Measurements from ENCODE around the gene DENND1A.

DENND1A gene

DNA sequence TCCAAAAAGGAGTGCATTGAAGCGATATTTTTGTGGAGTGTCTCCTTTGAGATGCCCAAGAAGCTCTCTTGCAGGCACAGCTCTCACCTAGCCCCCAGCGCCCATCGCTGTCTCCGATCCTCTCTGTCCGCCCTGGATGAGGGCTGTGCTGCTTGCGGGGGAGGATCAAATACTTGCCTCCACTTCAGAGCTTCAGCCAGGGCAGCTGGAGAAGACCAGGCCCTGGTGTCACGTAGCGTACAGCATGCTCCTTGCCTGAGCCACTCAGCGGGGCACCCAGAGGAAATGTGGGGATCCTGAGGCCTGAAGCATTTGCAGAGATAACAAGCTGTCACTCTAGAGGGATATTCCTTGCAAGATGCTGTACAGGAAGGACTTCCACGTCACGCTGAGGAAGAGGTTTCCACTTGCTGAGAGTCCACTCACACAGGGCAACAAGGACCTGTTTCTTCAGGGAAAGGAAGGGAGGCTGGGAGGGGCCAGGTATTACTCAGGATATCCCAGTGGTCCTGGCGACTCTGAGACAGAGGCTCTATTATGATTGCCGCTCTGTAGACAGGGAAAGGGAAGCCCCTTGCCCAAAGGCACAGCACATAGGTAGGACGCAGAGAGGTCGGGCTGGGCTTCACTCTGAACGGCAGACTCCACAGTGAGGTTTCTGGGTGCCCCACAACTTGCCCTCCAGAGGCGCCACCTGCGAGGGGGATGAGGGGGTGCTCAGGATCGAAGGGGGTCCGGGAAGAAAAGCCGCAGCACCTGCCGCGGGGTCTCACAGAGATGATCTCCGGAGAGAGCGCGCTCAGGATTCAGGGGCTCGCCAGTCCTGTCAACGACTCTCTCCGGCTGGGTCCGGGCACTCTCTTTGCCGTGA is 510.0 kb downstream of the DENND1A start:
- DNase-seq: no peak

DNA sequence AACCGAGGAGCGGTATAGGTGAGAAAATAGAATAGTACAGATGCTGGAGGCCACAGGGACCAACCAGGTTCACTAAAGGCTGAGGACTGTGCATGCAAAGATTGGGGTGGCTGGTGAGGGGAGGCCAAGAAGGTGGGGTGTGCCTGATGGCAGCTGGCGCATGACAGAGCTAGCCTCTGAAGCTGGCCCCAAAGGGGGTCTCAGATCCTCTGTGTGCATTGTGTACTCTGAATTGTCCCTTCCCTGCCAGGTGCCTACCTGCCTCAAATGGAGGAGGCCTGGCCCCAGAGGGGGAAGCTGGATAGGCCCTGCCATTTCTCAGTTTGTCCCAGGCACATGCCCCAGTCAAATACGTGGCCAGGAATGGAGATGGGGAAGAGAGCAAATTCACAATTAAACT is 510.8 kb downstream of the DENND1A start:
- DNase-seq: no peak

DNA sequence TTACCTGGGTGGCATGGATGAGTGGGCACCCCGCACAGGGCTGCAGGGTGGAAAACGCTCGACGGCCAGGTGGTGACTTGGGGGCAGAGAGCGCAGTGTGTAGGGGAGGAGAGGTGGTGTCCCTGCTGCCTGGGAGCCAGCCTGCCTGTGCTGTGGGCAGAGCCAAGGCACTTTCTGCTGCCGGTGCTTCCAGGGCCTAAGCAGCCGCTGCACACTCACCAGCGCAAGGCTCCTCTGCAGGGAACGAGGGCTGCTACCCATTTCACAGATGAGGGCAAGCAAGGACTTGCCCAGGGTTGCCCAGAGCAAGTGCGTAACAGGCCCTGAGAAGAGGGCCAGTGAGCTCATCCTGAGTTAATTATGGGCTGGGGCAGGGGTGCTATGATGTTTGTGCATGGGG is 511.4 kb downstream of the DENND1A start:
- no peak for DNase-seq

DNA sequence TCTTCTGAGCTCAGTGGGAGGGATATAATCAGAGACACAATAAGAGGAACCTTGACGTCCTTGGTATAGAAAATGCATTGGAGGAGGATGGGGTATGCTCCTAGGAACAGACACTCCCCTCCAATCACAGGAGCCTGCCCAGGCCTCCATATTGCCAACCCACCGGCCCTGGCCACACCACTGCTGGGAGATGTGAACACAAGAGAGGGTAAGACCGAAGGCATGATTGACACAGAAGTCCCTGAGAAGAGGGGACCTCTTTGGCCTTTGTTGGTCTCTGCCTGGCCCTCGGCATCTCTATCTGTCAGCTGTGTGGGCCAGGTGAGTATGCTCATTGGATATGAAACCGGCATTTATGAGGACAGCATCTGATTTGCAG is 511.9 kb downstream of the DENND1A start:
- DNase-seq: no peak

DNA sequence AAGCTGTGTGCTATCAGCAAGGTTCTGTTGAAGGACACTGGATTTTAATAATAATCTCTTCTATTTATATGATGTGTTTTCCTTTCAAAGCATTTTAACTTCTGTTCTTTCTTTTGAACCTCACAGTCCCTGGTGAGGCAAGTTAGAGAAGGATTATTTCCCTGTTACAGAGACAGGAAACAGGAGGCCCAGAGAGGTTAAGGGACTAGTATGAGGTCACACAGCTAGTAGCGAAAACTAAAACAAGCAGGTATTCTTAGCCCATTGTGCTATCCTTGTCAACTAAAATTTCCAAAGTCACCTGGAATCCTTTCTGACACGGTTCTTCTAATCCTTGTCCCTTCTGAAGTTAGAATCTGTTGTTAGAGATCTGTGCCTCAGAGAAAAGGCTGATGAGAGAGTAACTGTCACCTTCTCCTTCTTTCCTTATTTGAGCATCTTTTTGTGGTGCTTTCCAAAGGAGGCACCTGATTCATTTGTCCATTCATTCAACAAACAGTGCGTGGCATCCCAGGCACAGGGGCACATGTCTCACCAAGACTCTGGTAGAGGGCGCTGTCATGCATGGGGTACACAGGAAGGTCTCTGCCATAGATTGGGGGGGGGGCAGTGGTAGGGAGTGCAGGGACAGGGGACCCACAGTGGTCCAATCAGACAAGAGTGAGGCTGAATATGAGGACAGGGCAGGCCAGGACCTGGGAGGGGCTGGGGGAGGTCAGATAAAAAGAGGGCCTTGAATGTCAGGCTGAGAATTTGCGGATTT is 512.5 kb downstream of the DENND1A start:
- DNase-seq: no peak

DNA sequence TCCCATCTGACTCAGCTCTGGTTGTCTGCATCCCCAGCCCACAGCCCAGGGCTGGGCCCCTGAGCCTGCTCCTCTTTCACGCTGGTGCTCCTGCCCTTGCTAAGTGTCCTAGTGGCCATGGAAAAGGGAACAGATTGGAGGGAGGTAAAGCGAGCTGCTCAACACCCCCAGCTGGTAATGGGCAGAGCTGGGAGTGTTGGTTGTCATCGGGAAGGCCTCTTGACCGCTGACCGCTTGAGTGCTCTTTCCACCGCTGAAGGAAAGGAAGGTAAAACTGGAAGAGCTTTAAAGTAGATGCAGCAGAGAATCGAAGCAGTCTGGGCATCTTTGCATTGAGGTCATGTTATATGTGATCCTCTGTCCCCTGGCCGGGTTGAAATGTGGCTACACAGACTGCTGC is 513.8 kb downstream of the DENND1A start:
- DNase-seq: no peak

DNA sequence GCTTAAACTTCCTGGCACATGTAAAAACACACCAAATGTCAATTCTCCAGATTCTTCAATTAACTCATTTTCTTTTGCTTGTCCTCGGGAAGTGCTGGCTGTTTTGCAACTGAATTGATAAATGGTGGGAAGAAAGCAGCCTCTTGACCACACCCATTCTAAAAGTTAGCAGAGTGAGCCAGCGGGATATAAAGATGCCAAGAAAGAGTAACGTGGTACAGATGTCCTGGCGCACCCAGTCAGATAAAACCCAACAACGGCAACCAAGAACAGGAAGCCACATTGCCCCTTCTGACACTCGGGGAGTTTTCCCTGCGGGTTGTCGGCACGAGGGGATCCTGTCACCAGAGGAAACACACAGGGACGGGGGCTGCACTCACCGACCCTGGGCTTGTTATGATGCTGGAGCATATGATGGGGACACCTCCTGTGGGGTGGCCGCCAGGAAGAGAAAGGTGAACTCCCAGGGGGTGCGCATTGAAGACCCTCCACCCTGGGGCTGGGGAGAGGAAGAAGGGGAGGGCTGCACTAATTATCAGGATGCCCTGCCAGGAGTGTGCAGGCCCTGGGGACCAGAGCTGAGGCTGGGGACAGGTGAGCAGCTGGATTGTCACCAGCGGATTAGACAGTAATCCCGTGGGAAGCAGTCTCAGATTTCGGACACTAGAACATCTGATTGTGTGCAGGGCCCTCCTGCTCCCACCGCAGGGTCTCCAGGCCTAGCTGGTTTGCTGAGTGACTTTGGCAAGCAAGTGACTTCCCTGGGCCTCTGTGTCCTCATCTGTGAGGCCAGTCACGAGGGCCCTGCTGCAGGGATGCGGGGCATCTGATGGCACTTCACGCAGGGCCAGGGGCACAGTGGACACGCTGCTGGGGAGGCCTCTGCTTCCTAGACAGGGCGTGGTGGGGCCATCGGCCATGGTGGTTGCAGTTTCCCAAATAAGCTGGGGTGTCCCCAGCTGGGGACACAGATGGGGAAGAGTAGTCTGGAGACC is 514.7 kb downstream of the DENND1A start:
- DNase-seq: no peak

DNA sequence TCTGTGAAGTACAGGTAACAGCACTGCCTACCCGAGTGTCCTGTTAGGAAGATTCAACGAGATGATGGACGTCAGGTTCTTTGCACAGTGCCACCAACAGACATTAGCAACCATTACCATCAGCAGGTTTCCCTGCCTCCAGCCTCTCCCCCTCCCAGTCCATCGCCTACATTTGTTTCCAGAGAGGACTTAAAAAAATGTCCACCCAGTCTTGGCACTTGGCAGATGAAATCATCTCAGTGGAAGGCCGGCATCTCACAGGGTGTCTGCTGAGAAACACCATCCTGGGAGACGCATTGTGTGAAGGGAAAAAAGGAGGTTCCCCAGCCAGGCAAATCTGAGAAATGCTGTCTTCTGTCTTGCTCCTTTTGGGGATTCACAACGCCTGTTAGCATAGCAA is 515.7 kb downstream of the DENND1A start:
- no peak for DNase-seq

DNA sequence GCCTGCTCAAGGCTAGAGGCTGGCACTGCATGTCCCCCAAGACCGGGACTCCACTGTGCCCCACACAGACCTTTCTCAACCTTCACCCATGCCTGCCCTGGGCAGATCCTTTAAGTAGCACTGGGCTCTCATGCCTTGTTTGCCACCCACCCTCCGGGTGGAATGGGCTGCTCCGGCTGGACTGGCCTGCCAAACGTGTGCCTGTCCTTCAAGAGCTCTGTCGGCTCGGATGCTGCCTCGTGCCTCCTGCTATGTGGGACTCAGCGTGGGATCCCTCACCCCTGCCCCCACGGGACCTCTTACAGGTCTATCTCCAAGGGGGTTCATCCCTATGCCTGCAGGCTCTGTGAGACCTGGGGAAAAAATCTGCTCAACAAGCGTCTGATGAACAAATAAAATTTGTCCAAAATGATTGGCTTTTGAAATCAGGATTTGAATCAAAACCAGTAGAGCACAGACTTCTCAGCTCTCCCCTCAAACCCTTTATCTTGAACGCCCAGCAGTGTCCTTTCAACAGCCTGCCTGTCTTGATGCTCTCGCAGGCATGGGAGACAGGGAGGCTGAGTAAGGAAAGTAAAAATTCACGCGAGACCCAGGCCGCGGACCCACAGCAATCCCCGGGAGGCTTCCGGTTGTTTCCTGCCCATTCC is 517.6 kb downstream of the DENND1A start:
- no peak for DNase-seq

DNA sequence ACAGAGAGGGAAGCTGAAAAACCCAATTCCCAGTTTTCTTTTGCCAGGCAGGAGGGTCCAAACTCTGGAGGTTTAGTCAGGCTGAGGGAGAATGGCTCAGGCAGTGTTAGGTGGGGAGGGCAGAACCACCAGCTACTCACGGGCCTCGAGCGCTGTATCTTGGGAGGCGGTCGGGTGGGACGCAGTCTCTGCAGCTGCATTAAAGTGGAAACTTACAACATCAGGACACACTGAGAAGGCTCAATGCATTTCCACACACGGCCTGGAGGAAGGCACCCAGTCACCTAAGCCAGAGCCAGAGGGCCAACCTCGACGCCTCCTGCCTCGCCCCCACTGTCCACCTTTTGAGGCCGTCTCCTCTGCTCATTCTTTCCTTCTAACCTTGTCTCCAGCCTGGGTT is 518.3 kb downstream of the DENND1A start:
- no peak for DNase-seq

DNA sequence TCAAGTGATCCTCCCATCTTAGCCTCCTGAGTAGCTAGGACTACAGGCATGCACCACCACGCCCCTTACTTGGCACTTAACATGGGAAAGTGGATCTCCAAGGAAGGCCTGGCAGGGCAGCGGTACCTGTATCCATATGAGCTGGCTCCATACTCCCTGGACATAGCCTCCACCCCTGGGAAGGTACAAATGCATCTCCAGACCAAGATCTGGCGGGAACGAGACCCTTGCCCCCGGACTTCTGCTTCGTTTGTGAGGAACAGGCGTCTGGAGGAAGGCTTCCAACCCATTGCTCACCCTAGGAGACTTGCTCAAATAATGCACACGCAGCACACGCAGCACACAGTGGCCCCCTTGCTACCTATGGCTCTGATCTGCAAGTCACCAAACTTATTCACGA is 518.7 kb downstream of the DENND1A start:
- no peak for DNase-seq

DNA sequence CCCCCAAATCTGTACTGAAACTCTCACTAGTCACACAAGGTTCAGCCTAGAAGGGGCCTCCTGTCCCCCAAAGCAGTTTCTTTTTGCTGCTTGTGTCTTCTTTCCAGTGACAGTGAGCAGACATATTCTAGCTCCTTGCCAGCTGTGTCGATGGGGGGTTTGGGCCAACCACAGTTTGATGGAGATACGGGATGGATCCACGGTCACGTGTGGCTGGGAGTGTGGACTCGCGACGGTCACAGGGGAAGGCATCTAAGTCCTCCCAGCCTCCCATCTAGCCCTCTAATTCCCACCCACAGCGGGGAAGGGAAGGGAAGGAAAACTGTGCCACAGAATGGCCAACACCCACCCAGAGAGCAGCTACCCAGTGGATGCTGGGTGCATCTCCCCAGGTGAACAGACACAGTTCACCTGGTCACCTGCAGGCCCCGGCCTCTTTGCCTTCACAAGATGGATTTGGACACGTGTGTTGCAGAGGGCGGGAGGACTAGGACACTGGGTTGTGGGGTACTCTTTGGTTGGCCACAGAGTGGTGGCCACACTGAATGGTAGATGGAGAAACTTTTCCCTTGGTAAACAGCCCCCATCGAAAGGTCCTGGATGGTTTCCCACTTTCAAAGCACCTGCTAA is 519.5 kb downstream of the DENND1A start:
- DNase-seq: no peak

DNA sequence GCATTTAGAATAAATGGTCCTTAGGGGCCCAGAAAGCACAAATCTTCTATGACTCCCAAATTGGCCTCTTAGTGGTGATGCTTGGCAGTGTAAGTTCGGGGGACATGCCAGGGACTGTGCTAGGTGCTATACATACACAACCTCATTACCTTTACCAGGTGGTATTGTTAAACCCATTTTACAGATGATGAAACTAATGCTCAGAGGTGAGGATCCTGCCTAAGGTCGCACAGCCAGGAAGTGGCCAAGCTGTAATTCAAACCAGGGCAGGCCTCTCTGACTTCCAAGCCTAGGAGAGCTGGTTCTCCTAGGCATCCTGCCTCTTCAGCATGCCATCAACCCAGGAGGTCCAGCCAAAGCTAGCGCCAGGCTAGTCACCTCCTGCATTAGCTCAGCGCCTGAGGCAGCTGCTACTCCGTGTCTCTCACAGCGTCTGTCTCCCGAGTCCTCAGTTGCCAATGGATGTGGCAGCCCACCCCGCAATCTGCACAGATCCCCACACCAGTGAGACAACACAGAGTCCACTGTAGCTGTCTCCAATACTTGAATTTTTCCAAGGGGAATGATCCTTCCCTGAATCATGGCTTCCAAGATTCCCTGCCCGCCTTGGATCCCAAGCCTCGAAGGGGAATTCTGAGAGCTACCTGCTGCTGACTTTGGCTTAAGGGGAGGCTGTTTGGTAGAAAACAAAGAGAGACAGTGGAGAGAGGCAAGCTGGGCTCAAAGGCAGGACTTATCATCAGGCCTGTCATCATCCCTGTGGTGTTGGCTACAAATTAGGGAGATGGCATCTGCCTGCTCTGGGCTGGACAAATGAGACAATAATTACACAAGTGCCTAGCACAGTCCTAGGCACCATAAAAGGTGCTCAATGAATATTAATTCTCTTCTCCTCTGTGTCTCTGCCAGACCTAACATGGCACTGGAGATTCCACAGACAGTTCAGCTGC is 521.3 kb downstream of the DENND1A start:
- no peak for DNase-seq

DNA sequence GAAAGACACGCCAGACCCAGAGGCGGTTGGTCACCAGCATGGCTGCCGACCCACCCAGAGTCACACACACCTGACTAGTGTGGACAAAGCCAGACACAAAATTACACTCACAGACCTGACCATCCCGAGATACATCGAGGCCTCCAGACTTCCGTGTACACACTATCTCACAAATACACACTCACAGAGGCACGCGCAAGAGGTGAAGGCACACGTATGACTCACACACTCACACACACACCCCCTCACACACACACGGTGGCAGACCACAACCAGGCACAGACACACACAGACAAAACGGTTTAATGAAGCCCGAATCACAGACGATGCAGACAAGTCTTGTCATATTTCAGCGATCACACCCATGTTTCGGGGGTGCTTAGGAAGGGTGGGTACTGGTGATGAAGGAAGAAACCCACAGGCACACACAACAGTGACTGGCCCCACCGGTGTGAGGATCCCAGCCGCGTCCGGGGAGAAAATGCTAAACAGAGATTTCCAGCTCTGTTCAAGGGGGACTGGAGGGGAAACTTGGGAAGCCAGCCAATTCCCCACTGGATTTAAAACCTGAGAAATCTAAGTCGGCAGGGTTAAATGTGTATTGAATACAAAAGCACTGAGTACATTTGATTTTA is 522.6 kb downstream of the DENND1A start:
- no peak for DNase-seq

DNA sequence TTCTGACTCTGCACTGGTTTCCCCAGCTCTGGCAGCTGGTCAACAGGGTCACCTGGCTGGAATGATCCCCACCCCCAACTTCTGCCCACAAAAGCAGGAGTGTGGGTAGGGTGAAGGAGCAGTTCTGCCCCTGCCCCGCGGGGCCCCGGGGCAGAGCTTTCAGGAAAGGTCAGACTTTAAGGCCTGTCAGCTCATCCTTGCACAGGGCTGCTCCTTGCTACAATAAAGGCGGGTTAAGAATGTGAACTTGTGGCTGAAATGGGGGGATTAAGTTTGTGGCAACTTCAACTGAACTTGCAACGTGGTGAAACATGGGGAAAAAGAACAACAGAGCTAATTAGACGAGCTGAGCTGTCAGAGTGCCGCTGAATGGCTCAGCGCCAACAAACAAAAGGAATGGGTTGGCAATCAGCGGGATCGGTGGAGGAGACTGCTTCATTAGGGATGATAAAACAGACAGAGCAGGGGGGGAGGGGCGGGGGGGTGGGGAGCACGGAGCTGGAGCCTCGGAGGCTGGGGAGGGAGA is 523.2 kb downstream of the DENND1A start:
- no peak for DNase-seq

DNA sequence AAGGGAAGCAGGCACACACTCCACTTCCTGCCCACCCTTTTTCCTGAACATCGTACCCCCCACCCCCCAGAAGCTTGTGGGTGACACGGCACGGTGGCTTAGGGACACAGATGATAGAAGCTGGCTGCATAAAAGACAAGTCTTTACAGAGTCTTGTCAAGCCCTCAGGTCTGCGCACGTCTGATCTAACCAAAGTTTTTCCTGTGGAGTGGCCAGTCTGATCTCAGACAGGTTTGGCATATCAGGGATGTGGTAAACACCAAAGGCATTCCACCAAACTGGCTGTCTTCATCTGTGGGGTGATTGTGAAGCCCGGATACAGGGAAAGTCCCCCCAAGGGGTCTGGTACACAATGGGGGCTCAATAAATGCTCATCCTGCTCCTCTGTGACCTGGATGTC is 523.9 kb downstream of the DENND1A start:
- no peak for DNase-seq

DNA sequence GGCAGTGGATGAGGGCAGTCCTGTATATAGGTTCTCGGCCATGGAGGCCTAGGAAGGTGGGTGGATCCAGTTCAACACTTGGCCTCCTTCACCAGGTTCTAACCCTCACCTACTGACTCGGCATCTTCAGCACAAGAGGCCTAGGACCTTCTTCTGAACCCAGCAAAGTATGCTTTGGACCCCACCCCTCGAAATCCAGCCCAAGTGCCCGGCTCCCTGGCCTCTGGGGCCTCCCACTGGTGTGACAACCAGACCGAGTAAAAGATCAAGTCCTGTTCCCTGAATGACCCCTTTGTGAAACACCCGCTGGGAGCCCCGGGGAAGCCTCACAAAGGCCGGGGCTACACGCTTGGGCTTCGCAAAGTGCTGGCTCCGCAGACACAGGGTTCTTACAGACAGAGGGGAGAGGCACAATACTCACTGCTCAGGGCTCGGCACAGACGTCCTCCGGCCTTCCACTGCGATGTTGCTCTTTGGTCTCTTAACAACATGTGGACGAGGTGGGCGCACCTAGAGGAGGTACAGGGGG is 526.9 kb downstream of the DENND1A start:
- DNase-seq: no peak

DNA sequence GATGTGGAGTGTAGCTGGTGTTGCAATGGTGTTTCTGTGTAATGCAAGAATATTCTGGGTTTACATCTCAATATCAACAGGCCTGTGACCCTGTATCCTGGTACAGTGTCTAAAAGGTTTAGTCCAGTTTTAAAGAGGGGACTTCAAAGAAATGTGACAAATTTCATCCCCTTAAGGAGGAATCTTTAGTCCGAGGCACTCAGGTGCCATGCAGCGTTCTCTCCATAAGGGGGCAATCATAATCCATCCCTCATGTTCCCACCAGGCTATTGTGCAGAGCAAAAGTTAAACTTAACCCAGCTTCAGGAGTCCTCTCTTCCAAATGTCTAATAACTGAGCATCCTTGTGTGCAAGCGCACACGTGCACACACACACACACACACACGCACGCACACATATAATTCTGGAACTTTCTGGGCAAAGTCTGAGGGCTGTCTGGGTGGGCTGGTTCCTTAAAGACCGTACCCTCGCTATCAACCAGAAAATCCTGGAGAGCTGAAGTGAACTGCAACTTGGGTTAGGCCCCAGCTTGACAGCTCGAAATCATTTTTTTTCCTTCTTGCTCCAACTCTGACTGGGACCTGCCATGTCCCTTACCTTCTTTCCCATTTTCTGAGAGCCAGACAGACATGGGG is 527.9 kb downstream of the DENND1A start:
- DNase-seq: no peak

DNA sequence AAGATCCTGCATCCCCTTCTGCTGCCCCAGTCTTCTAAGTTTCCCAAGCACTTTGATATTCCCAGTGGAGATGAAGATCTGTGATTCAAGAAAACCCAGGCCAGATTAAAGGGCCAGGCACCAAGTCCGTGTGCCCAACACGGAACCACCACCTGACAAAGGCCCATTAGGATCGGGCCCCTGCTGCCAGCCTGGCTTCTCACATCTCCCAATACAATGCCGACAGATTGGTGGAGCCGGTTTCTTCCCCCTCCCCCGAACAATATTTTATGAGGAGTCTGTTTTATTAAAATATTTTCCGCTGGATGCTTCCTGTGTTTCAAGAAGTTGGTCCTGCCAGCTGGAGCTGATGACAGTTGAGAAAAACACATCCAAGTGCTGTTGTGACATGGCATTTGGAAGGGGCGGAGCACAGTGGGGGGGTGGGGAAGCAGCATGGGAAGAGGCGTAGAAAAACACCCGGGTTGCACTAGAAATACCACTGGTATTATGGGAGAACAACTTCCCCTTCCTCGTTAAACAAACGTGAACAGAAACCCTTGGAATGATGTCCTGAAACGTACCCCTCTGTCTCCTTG is 528.9 kb downstream of the DENND1A start:
- no peak for DNase-seq

Data from activated naive CD4-positive, alpha-beta T cell treated with Interleukin-2 at 50 U/mL for 16 hours (primary cell).